ENCODE data around the gene SLC25A25.

Gene SLC25A25

GRCh38 chr9:128138001-128138400, 70.0 kb downstream of the SLC25A25 start:
- H3K4me3 ChIP-seq (replicated peaks; ENCODE audit: low read depth, low read length), result no peak overlapping the region
- TF ChIP-seq, protein P1, sequence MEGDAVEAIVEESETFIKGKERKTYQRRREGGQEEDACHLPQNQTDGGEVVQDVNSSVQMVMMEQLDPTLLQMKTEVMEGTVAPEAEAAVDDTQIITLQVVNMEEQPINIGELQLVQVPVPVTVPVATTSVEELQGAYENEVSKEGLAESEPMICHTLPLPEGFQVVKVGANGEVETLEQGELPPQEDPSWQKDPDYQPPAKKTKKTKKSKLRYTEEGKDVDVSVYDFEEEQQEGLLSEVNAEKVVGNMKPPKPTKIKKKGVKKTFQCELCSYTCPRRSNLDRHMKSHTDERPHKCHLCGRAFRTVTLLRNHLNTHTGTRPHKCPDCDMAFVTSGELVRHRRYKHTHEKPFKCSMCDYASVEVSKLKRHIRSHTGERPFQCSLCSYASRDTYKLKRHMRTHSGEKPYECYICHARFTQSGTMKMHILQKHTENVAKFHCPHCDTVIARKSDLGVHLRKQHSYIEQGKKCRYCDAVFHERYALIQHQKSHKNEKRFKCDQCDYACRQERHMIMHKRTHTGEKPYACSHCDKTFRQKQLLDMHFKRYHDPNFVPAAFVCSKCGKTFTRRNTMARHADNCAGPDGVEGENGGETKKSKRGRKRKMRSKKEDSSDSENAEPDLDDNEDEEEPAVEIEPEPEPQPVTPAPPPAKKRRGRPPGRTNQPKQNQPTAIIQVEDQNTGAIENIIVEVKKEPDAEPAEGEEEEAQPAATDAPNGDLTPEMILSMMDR (IDR thresholded peaks at IDR 0.05; ENCODE audit: low read length, missing control alignments), result no peak
- no peak for DNase-seq (ENCODE audit: low read depth)

- no peak for DNase-seq (ENCODE audit: low read depth)
- H3K4me3 ChIP-seq (replicated peaks; ENCODE audit: low read depth, low read length), result no peak overlapping the region
- TF ChIP-seq, protein P1 (IDR thresholded peaks at IDR 0.05; ENCODE audit: low read length, missing control alignments), result no peak
Measured at GRCh38 chr9:128139621-128140020, 71.6 kb downstream of the SLC25A25 start.

- no peak for DNase-seq (ENCODE audit: low read depth)
- TF ChIP-seq, protein P1 (IDR thresholded peaks at IDR 0.05; ENCODE audit: low read length, missing control alignments), result no peak
- no peak overlapping the region for H3K4me3 ChIP-seq (replicated peaks; ENCODE audit: low read depth, low read length)
Measured at GRCh38 chr9:128141604-128142003, 73.6 kb downstream of the SLC25A25 start.

- no peak overlapping the region for H3K4me3 ChIP-seq (replicated peaks; ENCODE audit: low read depth, low read length)
- DNase-seq (ENCODE audit: low read depth), result no peak
- TF ChIP-seq, protein P1 (IDR thresholded peaks at IDR 0.05; ENCODE audit: low read length, missing control alignments), result no peak
Measured at GRCh38 chr9:128142061-128142460, 74.0 kb downstream of the SLC25A25 start.

DNA sequence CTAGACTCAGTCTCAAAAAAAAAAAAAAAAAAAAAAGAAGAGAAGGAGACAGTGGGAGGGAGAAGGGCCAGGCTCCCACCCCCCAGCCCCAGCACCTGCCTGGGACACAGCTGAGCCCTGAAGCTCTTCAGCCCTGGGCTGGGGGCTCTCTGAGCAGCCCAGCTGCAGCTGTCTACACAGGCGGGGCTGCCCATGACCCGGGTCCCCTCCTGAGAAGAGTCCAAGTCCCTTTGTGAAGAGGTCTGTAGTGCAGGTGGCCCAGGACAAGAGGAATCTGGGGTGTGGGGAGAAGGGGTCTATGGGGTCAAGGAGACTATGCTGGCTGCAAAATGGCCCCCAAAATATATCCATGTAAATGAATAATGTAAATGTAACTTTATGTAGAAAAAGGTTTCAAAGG, 74.6 kb downstream of the SLC25A25 start:
- no peak overlapping the region for H3K4me3 ChIP-seq (replicated peaks; ENCODE audit: low read depth, low read length)
- TF ChIP-seq, protein P1 (IDR thresholded peaks at IDR 0.05; ENCODE audit: low read length, missing control alignments), result no peak
- no peak for DNase-seq (ENCODE audit: low read depth)

DNA sequence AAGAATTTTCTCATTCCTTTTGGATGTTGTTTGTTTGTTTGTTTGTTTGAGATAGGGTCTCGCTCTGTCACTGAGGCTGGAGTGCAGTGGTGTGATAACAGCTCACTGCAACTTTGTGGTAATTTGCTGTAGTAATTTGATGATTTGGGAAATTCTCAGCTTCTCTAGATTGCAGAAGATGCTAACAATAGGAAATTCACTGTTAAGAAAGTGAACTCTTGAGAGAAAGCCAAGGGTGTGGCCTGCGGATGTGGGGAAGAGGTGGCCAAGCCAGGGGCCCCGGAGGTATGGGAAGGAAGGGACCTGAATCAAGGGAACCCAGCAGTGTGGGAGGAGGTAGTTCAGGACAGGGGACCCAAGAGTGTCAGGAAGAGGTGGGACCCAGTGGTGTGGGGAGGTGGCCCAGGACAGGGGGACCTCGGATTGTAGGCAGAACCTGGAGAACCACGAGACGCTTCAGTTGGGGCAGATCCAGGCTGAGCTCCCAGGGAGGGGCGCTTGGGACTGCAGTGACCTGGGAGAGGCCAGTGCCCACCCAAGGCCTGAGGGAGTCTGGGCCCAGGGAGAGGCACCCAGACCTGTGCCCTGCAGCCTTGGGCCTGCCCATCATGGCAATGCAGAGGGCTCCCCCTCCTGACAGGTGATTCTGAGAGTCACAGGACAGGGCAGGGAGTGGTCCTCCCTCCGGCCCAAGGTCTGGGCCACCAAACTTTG, 75.7 kb downstream of the SLC25A25 start:
- TF ChIP-seq, protein P1 (IDR thresholded peaks at IDR 0.05; ENCODE audit: low read length, missing control alignments), result no peak
- no peak overlapping the region for H3K4me3 ChIP-seq (replicated peaks; ENCODE audit: low read depth, low read length)
- no peak for DNase-seq (ENCODE audit: low read depth)

Data from fibroblast of pulmonary artery (primary cell).